ENCODE data around the gene EARS2. TPM values are rescaled to one million over a fixed set of nuclear protein-coding genes. Genes with fewer than 3 reads are reported as not detected.

EARS2 gene
- total RNA-seq, 1 experiment from 2014 or later = 50.1 TPM

GRCh38 chr16:23581764-23582163 lies 24.6 kb upstream of the EARS2 start:
- no peak overlapping the region for H3K4me3 Mint-ChIP-seq
- Histone ChIP-seq H3K56ac (ENCODE audit: insufficient read length, low read depth, low read length) (no peak overlapping the region), H3K27me3 (ENCODE audit: insufficient read depth, low read length) (no peaks in the 10 kb centered on the region), H2BK15ac (ENCODE audit: low read depth, low read length) (no peak overlapping the region), H3K23ac (ENCODE audit: insufficient read length, low read depth, low read length) (no peak overlapping the region), H3K4ac (ENCODE audit: low read depth, low read length) (no peak overlapping the region), H3K23me2 (ENCODE audit: insufficient read length, low read depth, low read length, poor library complexity, severe bottlenecking) (peaks cover 3% of the 10 kb centered on the region), H4K8ac (replicated peaks; ENCODE audit: insufficient read length, low read depth, low read length) (no peak overlapping the region), H3K4me1 (ENCODE audit: insufficient read depth, low read length) (no peaks in the 10 kb centered on the region), H4K5ac (ENCODE audit: insufficient read length, low read depth, low read length) (no peak overlapping the region), H2BK12ac (ENCODE audit: insufficient read length, low read depth, low read length) (no peak overlapping the region), H3K9me3 (ENCODE audit: control insufficient read depth, low read depth, low read length) (no peaks in the 10 kb centered on the region), H2AFZ (ENCODE audit: low read length) (no peak overlapping the region), H3K4me2 (ENCODE audit: insufficient read depth, insufficient read length, low read length) (no peak overlapping the region), H3K79me2 (ENCODE audit: insufficient read depth, low read length) (no peaks in the 10 kb centered on the region), H2AK5ac (ENCODE audit: insufficient read length, low read length) (no peak overlapping the region), H2BK120ac (ENCODE audit: low read depth, low read length, poor library complexity, severe bottlenecking) (no peak overlapping the region), H3T11ph (ENCODE audit: low read length) (no peak overlapping the region), H3K27ac (ENCODE audit: insufficient read length, low read depth, low read length) (no peak overlapping the region), H3K9ac (ENCODE audit: extremely low read depth, insufficient read length, low read length) (no peak overlapping the region), H2BK5ac (ENCODE audit: insufficient read length, low read length) (no peak overlapping the region), H4K91ac (ENCODE audit: insufficient read length, low read depth, low read length) (no peak overlapping the region), H3K14ac (ENCODE audit: insufficient read depth, low read length) (no peak overlapping the region), H4K20me1 (ENCODE audit: control insufficient read depth, insufficient read depth, insufficient read length) (no peaks in the 10 kb centered on the region), H2BK20ac (ENCODE audit: low read depth, low read length, poor library complexity, severe bottlenecking) (no peak overlapping the region), H3K18ac (ENCODE audit: insufficient read length, low read depth, low read length) (no peak overlapping the region), H3K79me1 (ENCODE audit: insufficient read depth, low read depth, low read length, poor library complexity, severe bottlenecking) (no peaks in the 10 kb centered on the region)
- no peaks in the 10 kb centered on the region; the same call in 1 of the 2 replicates for H3K27me3 Mint-ChIP-seq (ENCODE audit: low read depth)
- no peaks in the 10 kb centered on the region for H3K4me1 Mint-ChIP-seq
- no peak for DNase-seq
- H3K27ac Mint-ChIP-seq = no peak overlapping the region
- TF ChIP-seq CTCF (conservative IDR thresholded peaks at IDR 0.05) = no peak
- peaks cover 0 to 1% of the 10 kb centered on the region in 2 experiments; a peak in 1 of 5 replicates for H3K9me3 Mint-ChIP-seq
- peaks cover 19 to 71% (median 62%) of the 10 kb centered on the region in 3 experiments for H3K36me3 Mint-ChIP-seq (ENCODE audit: insufficient read depth in 1 of 3, low read depth in 3 of 3)

Data from H9 (cell line).